Measurements from ENCODE around the gene EMP1. TPM values are rescaled to one million over a fixed set of nuclear protein-coding genes. Genes with fewer than 3 reads are reported as not detected.

EMP1 gene
- total RNA-seq, 1 experiment from 2014 or later: 146 TPM

DNA sequence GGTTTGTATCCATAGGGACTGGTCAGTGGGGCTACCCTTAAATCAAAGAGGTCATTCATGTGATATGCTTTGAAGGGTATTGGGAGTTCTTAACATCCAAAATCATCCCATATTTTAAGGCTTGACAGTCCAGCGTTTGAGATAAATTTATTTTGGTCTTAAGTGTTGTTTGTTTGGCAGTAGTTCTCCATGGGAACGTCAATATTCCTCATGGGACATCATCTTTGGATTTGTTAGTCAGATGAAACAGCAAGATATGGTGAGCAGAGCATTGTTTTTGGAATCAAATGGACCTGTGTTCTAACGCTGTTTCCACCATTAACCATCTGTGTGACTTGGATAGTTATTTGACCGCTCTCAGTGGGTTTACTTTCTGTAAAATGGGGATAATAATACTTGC is 47.1 kb upstream of the EMP1 start:
- no peak for DNase-seq
- CTCF ChIA-PET: no interaction called here
- no TSS peak for BruUV-seq (replicated peaks)
- Mint-ChIP-seq H3K27me3 (ENCODE audit: unreplicated experiment) (no peaks in the 10 kb centered on the region), H3K36me3 (ENCODE audit: insufficient read depth, unreplicated experiment) (no peaks in the 10 kb centered on the region), H3K27ac (ENCODE audit: unreplicated experiment) (no peak overlapping the region), H3K4me3 (ENCODE audit: low read depth, unreplicated experiment) (no peak overlapping the region), H3K4me1 (ENCODE audit: low read depth, unreplicated experiment) (peaks cover 17% of the 10 kb centered on the region), H3K9me3 (ENCODE audit: low read depth, unreplicated experiment) (no peaks in the 10 kb centered on the region)
- TF ChIP-seq, protein P1, sequence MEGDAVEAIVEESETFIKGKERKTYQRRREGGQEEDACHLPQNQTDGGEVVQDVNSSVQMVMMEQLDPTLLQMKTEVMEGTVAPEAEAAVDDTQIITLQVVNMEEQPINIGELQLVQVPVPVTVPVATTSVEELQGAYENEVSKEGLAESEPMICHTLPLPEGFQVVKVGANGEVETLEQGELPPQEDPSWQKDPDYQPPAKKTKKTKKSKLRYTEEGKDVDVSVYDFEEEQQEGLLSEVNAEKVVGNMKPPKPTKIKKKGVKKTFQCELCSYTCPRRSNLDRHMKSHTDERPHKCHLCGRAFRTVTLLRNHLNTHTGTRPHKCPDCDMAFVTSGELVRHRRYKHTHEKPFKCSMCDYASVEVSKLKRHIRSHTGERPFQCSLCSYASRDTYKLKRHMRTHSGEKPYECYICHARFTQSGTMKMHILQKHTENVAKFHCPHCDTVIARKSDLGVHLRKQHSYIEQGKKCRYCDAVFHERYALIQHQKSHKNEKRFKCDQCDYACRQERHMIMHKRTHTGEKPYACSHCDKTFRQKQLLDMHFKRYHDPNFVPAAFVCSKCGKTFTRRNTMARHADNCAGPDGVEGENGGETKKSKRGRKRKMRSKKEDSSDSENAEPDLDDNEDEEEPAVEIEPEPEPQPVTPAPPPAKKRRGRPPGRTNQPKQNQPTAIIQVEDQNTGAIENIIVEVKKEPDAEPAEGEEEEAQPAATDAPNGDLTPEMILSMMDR (IDR thresholded peaks at IDR 0.05; ENCODE audit: unreplicated experiment): no peak
- intact Hi-C loops (cut with micrococcal nuclease; ENCODE audit: unreplicated experiment): no loop called here

DNA sequence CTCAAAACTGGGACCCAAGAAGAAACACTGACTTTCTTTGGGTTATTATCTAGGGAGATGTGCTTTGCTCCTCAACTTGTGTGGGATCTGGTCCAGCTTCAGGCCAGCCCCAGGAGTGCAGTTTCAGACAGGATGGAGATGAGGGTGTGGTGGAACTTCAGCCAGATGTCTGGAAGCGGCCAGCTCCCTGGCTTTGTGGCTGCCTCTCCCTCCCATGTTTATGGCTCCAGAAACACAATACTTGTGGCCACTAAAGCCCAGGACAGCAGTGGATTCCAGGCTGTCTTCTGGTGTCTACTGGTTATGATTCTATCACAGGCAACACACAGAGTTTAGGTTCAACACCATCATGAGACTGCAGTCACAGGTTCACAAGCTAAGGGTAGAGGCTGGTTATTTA is 44.2 kb upstream of the EMP1 start:
- no peak overlapping the region for H3K4me3 Mint-ChIP-seq (ENCODE audit: low read depth, unreplicated experiment)
- intact Hi-C loops (cut with micrococcal nuclease; ENCODE audit: unreplicated experiment): no loop called here
- H3K27me3 Mint-ChIP-seq (ENCODE audit: unreplicated experiment): no peaks in the 10 kb centered on the region
- CTCF ChIA-PET: interaction anchor here (1.0 kb wide), 1 partner anchor 13 kb away, joined by 4 read pairs; no protein-coding TSS in a partner anchor
- H3K27ac Mint-ChIP-seq (ENCODE audit: unreplicated experiment): no peak overlapping the region
- H3K36me3 Mint-ChIP-seq (ENCODE audit: insufficient read depth, unreplicated experiment): no peaks in the 10 kb centered on the region
- TF ChIP-seq, protein P1 (IDR thresholded peaks at IDR 0.05; ENCODE audit: unreplicated experiment): no peak
- H3K4me1 Mint-ChIP-seq (ENCODE audit: low read depth, unreplicated experiment): peaks cover 10% of the 10 kb centered on the region
- BruUV-seq (replicated peaks): no TSS peak
- H3K9me3 Mint-ChIP-seq (ENCODE audit: low read depth, unreplicated experiment): no peaks in the 10 kb centered on the region
- DNase-seq: no peak

DNA sequence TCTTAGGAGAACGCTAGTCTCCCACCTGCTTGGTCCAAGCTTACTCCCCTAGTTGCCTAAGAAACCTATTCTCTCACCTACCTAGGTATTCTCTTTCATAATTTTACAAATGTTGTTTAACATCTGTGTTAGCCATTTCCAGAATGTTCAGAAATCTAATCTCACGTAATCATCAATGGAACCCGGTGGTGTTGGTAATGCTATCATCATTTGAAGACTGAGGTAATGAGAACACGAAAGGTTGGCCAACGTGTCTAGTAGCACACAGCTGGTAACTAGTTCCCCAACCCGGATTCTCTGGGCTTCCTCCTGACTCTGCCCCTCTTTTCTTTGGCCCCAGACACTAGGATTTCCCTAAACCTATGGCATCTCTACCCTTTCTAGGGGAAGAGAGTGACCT is 43.8 kb upstream of the EMP1 start:
- BruUV-seq (replicated peaks): no TSS peak
- Mint-ChIP-seq H3K4me3 (ENCODE audit: low read depth, unreplicated experiment) (no peak overlapping the region), H3K9me3 (ENCODE audit: low read depth, unreplicated experiment) (no peaks in the 10 kb centered on the region), H3K36me3 (ENCODE audit: insufficient read depth, unreplicated experiment) (no peaks in the 10 kb centered on the region), H3K27ac (ENCODE audit: unreplicated experiment) (no peak overlapping the region), H3K27me3 (ENCODE audit: unreplicated experiment) (no peaks in the 10 kb centered on the region), H3K4me1 (ENCODE audit: low read depth, unreplicated experiment) (peaks cover 6% of the 10 kb centered on the region)
- TF ChIP-seq, protein P1 (IDR thresholded peaks at IDR 0.05; ENCODE audit: unreplicated experiment): no peak
- CTCF ChIA-PET: interaction anchor here (1.0 kb wide), 1 partner anchor 13 kb away, joined by 4 read pairs; no protein-coding TSS in a partner anchor
- intact Hi-C loops (cut with micrococcal nuclease; ENCODE audit: unreplicated experiment): no loop called here
- no peak for DNase-seq

DNA sequence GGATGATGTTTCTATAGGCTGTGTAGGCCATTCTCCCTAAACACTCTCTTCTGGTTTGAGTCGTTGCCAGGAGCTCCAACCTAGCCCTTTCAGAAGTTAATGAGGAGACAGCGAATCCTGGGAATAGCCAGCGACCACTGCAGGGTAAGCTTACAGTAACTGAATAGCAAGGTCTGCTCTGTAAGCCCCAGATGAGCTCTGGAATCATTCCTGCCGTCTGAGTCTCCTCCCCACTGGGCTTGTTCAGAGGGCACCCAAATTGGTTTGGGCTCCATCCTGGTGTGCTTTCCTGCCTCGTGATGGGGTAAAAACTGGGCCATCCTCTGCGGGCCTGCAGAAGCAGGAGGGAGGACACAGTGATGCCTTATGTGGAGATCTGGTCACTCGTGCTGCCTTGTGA is 43.3 kb upstream of the EMP1 start:
- no TSS peak for BruUV-seq (replicated peaks)
- no peak overlapping the region for H3K27ac Mint-ChIP-seq (ENCODE audit: unreplicated experiment)
- CTCF ChIA-PET: interaction anchor here (1.0 kb wide), 1 partner anchor 12 kb away, joined by 4 read pairs; no protein-coding TSS in a partner anchor

More for the DNA sequence above, 43.3 kb upstream of the EMP1 start:
- TF ChIP-seq, protein P1 (IDR thresholded peaks at IDR 0.05; ENCODE audit: unreplicated experiment): no peak
- Mint-ChIP-seq H3K4me3 (ENCODE audit: low read depth, unreplicated experiment) (no peak overlapping the region), H3K27me3 (ENCODE audit: unreplicated experiment) (no peaks in the 10 kb centered on the region), H3K36me3 (ENCODE audit: insufficient read depth, unreplicated experiment) (no peaks in the 10 kb centered on the region), H3K9me3 (ENCODE audit: low read depth, unreplicated experiment) (no peaks in the 10 kb centered on the region), H3K4me1 (ENCODE audit: low read depth, unreplicated experiment) (peaks cover 2% of the 10 kb centered on the region)
- intact Hi-C loops (cut with micrococcal nuclease; ENCODE audit: unreplicated experiment): no loop called here
- no peak for DNase-seq

All from Calu3 (cell line).